ENCODE data around the gene PDF. TPM values are rescaled to one million over a fixed set of nuclear protein-coding genes. Genes with fewer than 3 reads are reported as not detected.

Gene PDF
- total RNA-seq, 4 donors from 2014 or later: 12.8 to 25.0 (median 19.1) TPM

- TF ChIP-seq CTCF (IDR thresholded peaks at IDR 0.05): no peak
- ATAC-seq (ENCODE audit: low FRiP score): peak; percentile 20
- no peak for DNase-seq (ENCODE audit: low spot score)
Measured at GRCh38 chr16:69340095-69340644, 9.8 kb upstream of the PDF start.

GRCh38 chr16:69339289-69340094 lies 9.1 kb upstream of the PDF start, which contains the start of the genes COG8 and NIP7:
Gene COG8, minus strand, starts transcription at chr16:69339564. Its CDS starts 12 bp downstream, at chr16:69339552.
Gene NIP7, plus strand, starts transcription at chr16:69339772. Its CDS starts 58 bp downstream, at chr16:69339830.
- peak in 1 of 3 donors; percentile 64 for TF ChIP-seq CTCF (IDR thresholded peaks at IDR 0.05)
- ATAC-seq (ENCODE audit: low FRiP score): peak; percentile 96
- DNase-seq (ENCODE audit: low spot score): peak; percentile 95

GRCh38 chr16:69338557-69339288 lies 8.3 kb upstream of the PDF start:
- DNase-seq (ENCODE audit: low spot score) (peak; percentile 35), ATAC-seq (ENCODE audit: low FRiP score) (no peak)
- no peak for TF ChIP-seq CTCF (IDR thresholded peaks at IDR 0.05)

GRCh38 chr16:69334696-69335095 lies 4.3 kb upstream of the PDF start:
- DNase-seq (ENCODE audit: low spot score) (no peak), ATAC-seq (ENCODE audit: low FRiP score) (no peak)
- TF ChIP-seq CTCF (IDR thresholded peaks at IDR 0.05): no peak

GRCh38 chr16:69329369-69330285 lies 761 bp downstream of the PDF start:
- TF ChIP-seq CTCF (IDR thresholded peaks at IDR 0.05): no peak
- no peak for DNase-seq (ENCODE audit: low spot score)
- ATAC-seq (ENCODE audit: low FRiP score): peak; percentile 14

GRCh38 chr16:69328854-69329316 lies 1.5 kb downstream of the PDF start:
- no peak for DNase-seq (ENCODE audit: low spot score)

More at GRCh38 chr16:69328854-69329316, 1.5 kb downstream of the PDF start:
- no peak for ATAC-seq (ENCODE audit: low FRiP score)
- no peak for TF ChIP-seq CTCF (IDR thresholded peaks at IDR 0.05)
